K562 (cell line): ENCODE data around the gene FMNL2. TPM values are rescaled to one million over a fixed set of nuclear protein-coding genes. Genes with fewer than 3 reads are reported as not detected.

Source experiments
- ATAC-seq: fragments of 200-7000 bp; cut with Tn5 transposase; 3 replicates; pipeline ENCODE4 v1.9.1; 2020; ENCODE audit warnings: moderate library complexity
- BruUV-seq: library from RNA; stranded (reverse); fragments of 400-500 nt; replicated peaks from 2 replicates; lab custom pipeline; 2021; lab: Mats Ljungman, UMichigan
- CTCF ChIA-PET: fragments of 300-600 bp; formaldehyde crosslinking; extraction: SDS; loops from one replicate; lab custom pipeline; 2021; ENCODE audit warnings: low intra/inter-chr PET ratio; lab: Yijun Ruan, JAX
- POLR2A ChIA-PET: fragments of 300-600, 350-650 bp; sonication (Branson Sonifier 250); formaldehyde crosslinking; extraction: SDS; loops from one replicate; lab custom pipeline; 2021; ENCODE audit warnings: antibody characterized with exemption, inconsistent platforms; lab: Yijun Ruan, JAX
- DNase-seq, 4 experiments: peaks; one replicate each; pipeline versions ENCODE4 v3.0.0 to v3.0.0-alpha.2; 2011 to 2018; ENCODE audit warnings: low spot score in 3 of 4, mixed read lengths in 3 of 4; ENCODE audit errors: extremely low read depth in 1 of 4
- FAIRE-seq: peaks from 2 replicates; lab custom pipeline; 2011; peaks lifted over from hg19 to GRCh38; lab: Jason Lieb, UNC
- H2AFZ ChIP-seq: 2 replicates; pipeline ENCODE4 v1.6.0; 2011; ENCODE audit warnings: low read depth, low read length, control low read depth, inconsistent platforms
- H3K27ac ChIP-seq: fragments of 200-600 bp; 3 replicates; pipeline ENCODE4 v1.8.0; 2011; ENCODE audit warnings: low read depth, mild to moderate bottlenecking, control low read depth, inconsistent platforms, low read length, moderate library complexity, mixed read lengths; ENCODE audit errors: extremely low read depth
- H3K27me3 ChIP-seq, 2 experiments: fragments of 300-600 bp in 1 of 2; 2 replicates in 1 of 2; 3 replicates in 1 of 2; pipeline versions ENCODE4 v1.6.0 to v1.8.0; 2011; ENCODE audit warnings: inconsistent platforms in 2 of 2, low read length in 2 of 2, mild to moderate bottlenecking in 1 of 2, mixed read lengths in 1 of 2, moderate library complexity in 1 of 2; ENCODE audit not compliant: control insufficient read depth in 2 of 2, insufficient read depth in 2 of 2
- H3K36me3 ChIP-seq: fragments of 300-600 bp; 3 replicates; pipeline ENCODE4 v1.8.0; 2011; ENCODE audit warnings: mild to moderate bottlenecking, low read length, inconsistent platforms; ENCODE audit not compliant: control insufficient read depth, insufficient read depth
- H3K4me1 ChIP-seq, 2 experiments: fragments of 200-600 bp in 1 of 2; replicated peaks in 1 of 2; 2 replicates in 1 of 2; 3 replicates in 1 of 2; pipeline versions ENCODE4 v1.5.1 to v1.8.0; 2011; ENCODE audit warnings: inconsistent platforms in 2 of 2, low read length in 2 of 2, mild to moderate bottlenecking in 1 of 2, mixed read lengths in 1 of 2, moderate library complexity in 1 of 2; ENCODE audit not compliant: control insufficient read depth in 2 of 2, insufficient read depth in 2 of 2
- H3K4me2 ChIP-seq: 2 replicates; pipeline ENCODE4 v1.6.1; 2011; ENCODE audit warnings: low read length, control low read depth, inconsistent platforms, mixed read lengths; ENCODE audit not compliant: insufficient read depth
- H3K4me3 ChIP-seq: fragments of 200-600 bp; sonication (generic), shearing (Covaris generic); 2 replicates; pipeline ENCODE4 v1.5.1; 2016; ENCODE audit warnings: control low read depth, inconsistent platforms
- H3K79me2 ChIP-seq: fragments of 200-600 bp; 3 replicates; pipeline ENCODE4 v1.8.0; 2011; ENCODE audit warnings: low read length, inconsistent platforms; ENCODE audit not compliant: control insufficient read depth, insufficient read depth
- H3K9ac ChIP-seq, 2 experiments: 2 replicates each; pipeline versions ENCODE4 v1.6.0 to v1.6.1; 2011; ENCODE audit warnings: low read depth in 2 of 2, low read length in 2 of 2, control low read depth in 1 of 2, inconsistent platforms in 1 of 2, mild to moderate bottlenecking in 1 of 2, mixed read lengths in 1 of 2; ENCODE audit not compliant: insufficient read depth in 1 of 2
- H3K9me1 ChIP-seq: one replicate; pipeline ENCODE4 v1.6.0; 2011; ENCODE audit warnings: inconsistent platforms, mild to moderate bottlenecking, low read length, moderate library complexity; ENCODE audit not compliant: control insufficient read depth, insufficient read depth
- H3K9me3 ChIP-seq: replicated peaks from 2 replicates; pipeline ENCODE4 v1.5.1; 2011; ENCODE audit warnings: low read depth, low read length, inconsistent platforms; ENCODE audit not compliant: control insufficient read depth, insufficient read depth
- H4K20me1 ChIP-seq: replicated peaks from 2 replicates; pipeline ENCODE4 v1.6.1; 2011; ENCODE audit warnings: low read length, inconsistent platforms, mixed read lengths; ENCODE audit not compliant: control insufficient read depth, insufficient read depth
- CBFA2T2 ChIP-seq: fragments of 450-650 bp; conservative IDR thresholded peaks from 2 replicates; pipeline ENCODE4 v1.6.1; 2017; ENCODE audit warnings: mild to moderate bottlenecking
- DACH1 ChIP-seq: fragments of 450-650 bp; IDR thresholded peaks from 2 replicates; pipeline ENCODE4 v1.6.1; 2018; ENCODE audit not compliant: partially characterized antibody
- FOXK1 ChIP-seq: sonication (generic); formaldehyde crosslinking; IDR thresholded peaks from 2 replicates; pipeline ENCODE4 v1.8.0; 2022; ENCODE audit warnings: missing genetic modification reagents, mild to moderate bottlenecking, borderline replicate concordance
- GTF2F1 ChIP-seq: IDR thresholded peaks from 2 replicates; pipeline ENCODE4 v1.6.1; 2011; ENCODE audit warnings: low read depth, low read length, improper control_type of control experiment
- NELFE ChIP-seq: IDR thresholded peaks from 2 replicates; pipeline ENCODE4 v1.6.1; 2011; ENCODE audit warnings: mild to moderate bottlenecking; ENCODE audit not compliant: insufficient read depth, insufficient read length
- NFIX ChIP-seq: fragments of 250-450 bp; sonication (Bioruptor Pico); IDR thresholded peaks from 2 replicates; pipeline ENCODE4 v1.4.0; 2020; ENCODE audit warnings: low read depth, mild to moderate bottlenecking, moderate library complexity
- NR3C1 ChIP-seq: sonication (generic); formaldehyde crosslinking; IDR thresholded peaks from 2 replicates; pipeline ENCODE4 v1.8.1; 2022; ENCODE audit warnings: missing genetic modification reagents
- SRSF3 ChIP-seq: fragments of 200-400 bp; formaldehyde crosslinking; IDR thresholded peaks from 2 replicates; pipeline ENCODE4 v1.6.1; 2016; ENCODE audit warnings: mild to moderate bottlenecking, low read length, moderate library complexity; ENCODE audit not compliant: insufficient read depth
- ZNF23 ChIP-seq: fragments of 250-450 bp; sonication (Bioruptor Pico); IDR thresholded peaks from 2 replicates; pipeline ENCODE4 v1.4.0; 2020; ENCODE audit warnings: mild to moderate bottlenecking
- ZNF41 ChIP-seq: fragments of 250-450 bp; sonication (Bioruptor Pico); conservative IDR thresholded peaks from 2 replicates; pipeline ENCODE4 v1.4.0; 2020; ENCODE audit warnings: mild to moderate bottlenecking
- ZNF449 ChIP-seq: fragments of 250-450 bp; sonication (Bioruptor Pico); IDR thresholded peaks from 2 replicates; pipeline ENCODE4 v1.8.0; 2022; ENCODE audit warnings: moderate library complexity, mild to moderate bottlenecking, inconsistent platforms
- WGBS: fragments of 100-300 bp; shearing (Covaris generic); methylation state at CpG from one replicate; pipeline ENCODE4 v1.1.6; 2016; ENCODE audit warnings: low coverage, mixed read lengths; ENCODE audit not compliant: insufficient coverage; ENCODE audit errors: missing lambda C conversion rate; 5-methylcytosine and 5-hydroxymethylcytosine counted together
- in situ Hi-C: fragments of 300-500 bp; cut with MboI; formaldehyde crosslinking; loops from 4 replicates; pipeline ENCODE4 v1.15.0; 2018; ENCODE audit warnings: inconsistent platforms, mixed read lengths
- intact Hi-C: fragments of 100-400 bp; cut with micrococcal nuclease; formaldehyde crosslinking; loops from 2 replicates; pipeline ENCODE4 v1.14.2; 2022
- polyA plus RNA-seq, 8 experiments: library from polyadenylated mRNA; depleted of rRNA in 4 of 8; stranded (reverse) in 5 of 8; unstranded in 3 of 8; fragments of >200 nt; fragmentation: Nextera tagmentation in 2 of 8; fragmentation: Illumina TruSeq in 1 of 8; extraction: Ambion mirVana in 2 of 8; extraction: Trizol in 1 of 8; gene quantifications; 2 replicates each; pipeline versions ENCODE4 v1.2.1 to v1.2.3, GENCODE V29; 2011 to 2014; ENCODE audit warnings: inconsistent platforms in 1 of 8, missing spikeins in 1 of 8
- total RNA-seq, 7 experiments: library from RNA; depleted of rRNA in 6 of 7; stranded (reverse); fragments of >200 nt in 6 of 7; fragmentation: Illumina TruSeq in 2 of 7; extraction: Trizol in 2 of 7; gene quantifications; 2 replicates each; pipeline versions ENCODE4 v1.2.1 to v1.2.3, GENCODE V29; 2011 to 2021; ENCODE audit warnings: low replicate concordance in 1 of 7

The FMNL2 gene
- total and polyA plus RNA-seq, 9 of the 15 experiments (the other 6 are each of a cell fraction or from before 2014, with no cell fraction given): 0.15 to 0.49 (median 0.24) TPM; not detected in 1

DNA sequence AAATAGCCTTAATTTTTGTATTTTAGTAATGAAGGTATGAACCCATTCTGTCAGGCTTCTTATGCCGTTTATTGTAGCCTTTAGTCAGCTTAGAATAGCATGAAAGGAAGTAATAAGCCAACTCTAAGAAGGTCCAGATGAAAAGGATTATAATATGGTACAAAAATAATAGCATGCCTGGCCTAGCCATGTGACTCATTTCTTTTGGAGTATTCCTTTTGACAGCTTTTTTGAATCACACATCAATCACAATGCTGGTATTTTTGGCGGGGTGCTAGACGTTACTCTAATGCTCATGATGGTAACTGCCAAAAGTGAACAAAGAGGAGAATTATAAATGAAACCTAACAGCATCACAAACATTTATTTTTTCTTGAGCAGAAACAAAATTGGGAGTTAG, 19.9 kb downstream of the FMNL2 start:
- Histone ChIP-seq H3K27ac (no peak overlapping the region), H2AFZ (no peak overlapping the region), H3K36me3 (no peaks in the 10 kb centered on the region), H3K27me3 (peaks cover 3% of the 10 kb centered on the region in 2 experiments; a peak in 3 of 5 replicates), H3K9me3 (no peaks in the 10 kb centered on the region), H3K79me2 (no peaks in the 10 kb centered on the region), H4K20me1 (no peaks in the 10 kb centered on the region), H3K4me2 (no peak overlapping the region), H3K9ac (no peak overlapping the region), H3K9me1 (no peaks in the 10 kb centered on the region), H3K4me3 (no peak overlapping the region), H3K4me1 (no peaks in the 10 kb centered on the region)
- 0% methylated on average over 3 of the region's 3 CpGs for WGBS
- ChIA-PET CTCF (no interaction called here), POLR2A (no interaction called here)
- in situ Hi-C loops: no loop called here
- FAIRE-seq (no peak), DNase-seq (no peak), ATAC-seq (no peak)
- no TSS peak for BruUV-seq
- TF ChIP-seq ZNF449 (CRISPR knock-in tag) (no peak), CBFA2T2 (no peak), FOXK1 (no peak), NFIX (CRISPR knock-in tag) (no peak), ZNF23 (CRISPR knock-in tag) (no peak), DACH1 (no peak), ZNF41 (no peak), NR3C1 (no peak), SRSF3 (no peak), NELFE (no peak), GTF2F1 (no peak)
- intact Hi-C loops: no loop called here
